ENCODE data around the gene AUTS2.

The AUTS2 gene

GRCh38 chr7:69624435-69625230 is 26.4 kb downstream of the AUTS2 start:
- DNase-seq, result no peak

- no peak for DNase-seq
Measured at GRCh38 chr7:69625238-69625637, 27.0 kb downstream of the AUTS2 start.

GRCh38 chr7:69625798-69626197 is 27.5 kb downstream of the AUTS2 start:
- no peak for DNase-seq

- peak; percentile 37 for DNase-seq
Measured at GRCh38 chr7:69630292-69630691, 32.0 kb downstream of the AUTS2 start.

GRCh38 chr7:69631131-69631530 is 32.9 kb downstream of the AUTS2 start:
- DNase-seq, result no peak

- DNase-seq, result no peak
Measured at GRCh38 chr7:69632280-69632679, 34.0 kb downstream of the AUTS2 start.

GRCh38 chr7:69633122-69633831 is 35.0 kb downstream of the AUTS2 start:
- DNase-seq, result no peak

- DNase-seq, result no peak
Measured at GRCh38 chr7:69635555-69636185, 37.4 kb downstream of the AUTS2 start.

- no peak for DNase-seq
Measured at GRCh38 chr7:69638674-69639073, 40.4 kb downstream of the AUTS2 start.

GRCh38 chr7:69640216-69640615 is 41.9 kb downstream of the AUTS2 start:
- DNase-seq, result no peak

- no peak for DNase-seq
Measured at GRCh38 chr7:69640925-69641594, 42.8 kb downstream of the AUTS2 start.

GRCh38 chr7:69643265-69643664 is 45.0 kb downstream of the AUTS2 start:
- no peak for DNase-seq

GRCh38 chr7:69643708-69644445 is 45.6 kb downstream of the AUTS2 start:
- DNase-seq, result no peak

GRCh38 chr7:69645683-69646082 is 47.4 kb downstream of the AUTS2 start:
- no peak for DNase-seq

GRCh38 chr7:69651101-69651590 is 52.9 kb downstream of the AUTS2 start:
- DNase-seq, result no peak

GRCh38 chr7:69652947-69653701 is 54.8 kb downstream of the AUTS2 start:
- DNase-seq, result no peak

GRCh38 chr7:69653806-69654205 is 55.5 kb downstream of the AUTS2 start:
- no peak for DNase-seq

GRCh38 chr7:69654381-69654780 is 56.1 kb downstream of the AUTS2 start:
- no peak for DNase-seq

- no peak for DNase-seq
Measured at GRCh38 chr7:69654849-69655707, 56.8 kb downstream of the AUTS2 start.

GRCh38 chr7:69656077-69656476 is 57.8 kb downstream of the AUTS2 start:
- no peak for DNase-seq
